GM18907 (cell line): Measurements from ENCODE around the gene CDH22.

ENCODE experiments used
- ATAC-seq: cut with Tn5 transposase; IDR thresholded peaks from one replicate; pipeline ENCODE4 v1.9.1; 2021; ENCODE audit warnings: mild to moderate bottlenecking, moderate library complexity; ENCODE audit not compliant: unreplicated experiment

The CDH22 gene

DNA sequence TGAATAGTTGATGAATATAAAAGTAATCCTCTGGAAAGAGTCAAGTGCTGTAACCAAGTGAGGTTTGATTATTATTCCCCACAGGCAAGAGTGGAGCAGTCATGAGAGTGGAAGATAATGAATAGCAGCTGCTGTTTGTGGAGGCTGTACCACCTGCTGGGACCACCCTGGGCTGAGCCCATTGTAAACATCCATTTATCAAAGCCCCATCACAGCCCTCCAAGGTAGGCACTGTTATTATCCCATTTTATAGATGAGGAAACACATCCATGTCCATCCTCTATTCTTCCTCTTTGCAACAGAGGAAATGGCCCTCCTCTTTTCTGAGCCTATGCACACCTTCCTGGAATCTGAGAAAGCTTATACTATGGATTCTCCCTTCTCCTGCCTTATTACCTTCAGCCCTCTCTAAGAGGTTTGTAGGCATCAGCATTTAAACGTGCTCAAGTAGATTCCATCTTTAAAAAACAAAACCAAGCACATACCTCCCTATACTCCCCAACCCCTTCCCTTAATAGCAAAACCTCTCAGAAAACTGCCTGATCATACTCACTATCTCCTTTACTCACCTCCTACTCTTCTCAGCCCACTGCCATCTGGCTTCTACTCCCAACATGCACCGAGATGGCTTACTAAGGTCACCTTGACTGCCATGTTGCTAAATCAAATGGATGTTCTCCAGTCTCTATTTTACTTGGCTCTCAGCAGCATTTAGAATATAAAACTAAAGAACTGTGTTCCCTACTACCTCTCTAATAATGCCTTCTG, 37.1 kb downstream of the CDH22 start:
- no peak for ATAC-seq

DNA sequence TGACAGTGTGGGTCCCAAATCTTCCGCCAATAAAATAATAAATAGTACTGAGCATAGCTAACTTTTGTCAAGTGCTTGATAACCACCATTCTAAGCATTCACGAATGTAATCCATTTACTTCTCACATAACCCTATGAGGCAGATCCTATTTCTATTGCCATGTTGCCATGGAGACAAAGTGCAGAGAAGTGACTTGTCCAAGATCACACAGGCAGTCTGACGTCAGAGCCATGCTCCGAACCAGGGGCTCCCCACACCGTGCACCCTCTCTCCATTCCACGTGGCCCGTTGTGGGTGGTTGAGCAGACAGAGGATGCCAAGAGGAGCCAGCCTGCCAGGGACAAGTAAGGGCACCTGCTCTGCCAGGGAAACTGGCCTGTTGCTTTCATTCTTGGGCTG, 38.9 kb downstream of the CDH22 start:
- no peak for ATAC-seq

DNA sequence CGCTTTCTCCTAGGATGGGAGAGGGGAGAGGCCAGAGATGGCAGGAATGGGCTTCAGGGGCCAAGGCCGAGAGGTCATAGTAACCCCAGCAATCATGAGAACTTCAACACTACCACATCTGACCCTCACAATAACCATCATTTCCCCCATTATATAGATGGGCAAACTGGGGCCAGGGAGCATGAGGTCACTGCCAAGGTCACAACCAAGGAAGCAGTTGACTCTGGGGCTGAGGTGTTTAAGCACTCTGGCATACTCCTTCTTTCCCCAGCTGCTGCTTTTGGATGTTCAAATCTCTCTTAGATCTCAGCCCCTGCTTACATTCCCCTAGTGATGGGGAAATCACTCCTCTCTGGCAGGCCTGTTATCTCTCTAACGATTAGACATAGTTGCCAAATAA, 39.6 kb downstream of the CDH22 start:
- no peak for ATAC-seq

DNA sequence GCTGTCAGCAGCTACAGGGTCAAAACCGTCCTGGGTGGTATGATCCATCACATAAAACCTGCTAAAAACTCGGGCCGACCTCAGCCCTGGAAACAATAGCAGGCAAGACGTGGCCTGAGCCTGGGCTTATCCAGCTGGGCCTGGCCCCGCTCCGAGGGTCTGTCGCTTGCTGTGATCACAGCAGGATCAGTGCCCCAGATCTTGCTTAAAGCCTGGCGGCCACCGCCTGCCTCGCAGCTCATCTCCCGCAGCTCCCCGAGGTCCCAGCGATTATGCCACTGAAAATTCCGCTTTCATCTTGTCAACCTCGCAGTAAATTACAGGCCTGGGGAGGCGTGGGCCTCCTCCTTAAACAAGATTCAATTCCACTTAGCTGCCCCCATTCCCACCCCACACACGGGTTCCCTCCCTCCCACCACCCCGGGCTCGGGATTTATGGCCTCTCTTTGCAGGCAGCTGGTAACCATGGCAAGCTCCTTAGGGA, 40.1 kb downstream of the CDH22 start:
- no peak for ATAC-seq

DNA sequence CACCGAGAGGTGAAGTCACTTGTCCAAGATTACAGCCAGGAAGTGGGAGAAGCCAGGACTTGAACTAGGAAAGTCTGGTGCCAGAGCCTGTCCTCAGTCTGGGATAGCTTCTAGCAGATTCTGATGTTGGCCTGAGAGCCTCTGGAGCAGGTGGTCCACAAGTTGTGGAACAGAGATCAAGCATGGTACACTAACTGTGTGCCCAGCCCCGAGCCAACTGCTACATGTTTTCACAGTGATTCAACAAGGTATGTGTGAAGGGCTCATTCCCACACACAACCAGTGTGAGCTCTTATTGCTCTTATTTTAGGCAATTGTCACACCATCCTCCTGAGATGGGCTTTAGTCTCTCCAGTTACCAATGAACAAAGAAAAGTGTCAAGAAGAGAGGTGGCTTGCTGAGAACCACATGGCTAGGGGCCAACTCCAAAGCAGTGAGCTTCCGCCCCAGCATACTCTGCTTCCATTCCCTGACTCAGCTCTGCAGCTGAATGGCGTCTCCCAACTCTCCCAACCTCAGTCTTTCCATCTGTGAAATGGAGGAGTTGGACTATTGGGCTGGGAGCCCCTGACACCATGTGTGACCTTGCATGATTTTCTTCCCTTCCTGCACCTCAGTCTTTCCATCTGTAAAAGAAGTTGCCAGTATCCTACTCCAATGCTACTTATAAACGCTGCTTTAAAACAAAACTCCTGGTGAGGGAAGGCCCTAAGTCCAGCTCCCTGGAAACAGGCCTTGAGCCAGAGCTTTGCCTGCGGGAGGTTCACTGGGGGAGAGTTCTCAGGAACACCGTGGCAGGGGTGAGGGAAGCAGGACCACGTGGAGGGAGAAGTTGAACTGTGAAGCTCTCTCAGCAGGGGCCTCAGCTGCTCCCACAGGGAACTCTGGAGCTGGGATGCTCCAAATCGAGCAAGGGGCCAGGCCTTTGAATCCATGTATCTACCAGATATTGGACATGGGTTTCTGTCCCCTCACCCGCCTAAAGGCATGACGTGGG, 40.9 kb downstream of the CDH22 start:
- ATAC-seq, result no peak

DNA sequence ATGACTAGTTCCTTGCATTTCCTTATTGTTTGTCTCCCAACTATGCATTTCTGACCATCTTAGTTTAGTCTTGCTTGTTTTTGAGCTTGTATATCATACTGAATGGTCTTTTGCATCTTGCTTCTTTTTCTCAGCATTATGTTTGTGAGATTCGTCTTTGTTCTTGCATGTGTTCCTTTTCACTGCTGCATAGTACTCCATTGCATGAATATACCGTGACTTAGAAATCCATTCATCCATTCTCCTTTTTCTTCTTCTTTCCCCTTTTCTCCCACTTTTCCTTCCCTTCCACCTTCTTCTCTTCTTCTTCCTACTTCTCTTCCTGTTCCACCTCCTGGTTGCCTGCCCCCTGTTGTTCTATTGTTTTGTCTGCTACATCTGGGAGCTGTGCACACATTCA, 42.8 kb downstream of the CDH22 start:
- ATAC-seq, result no peak

DNA sequence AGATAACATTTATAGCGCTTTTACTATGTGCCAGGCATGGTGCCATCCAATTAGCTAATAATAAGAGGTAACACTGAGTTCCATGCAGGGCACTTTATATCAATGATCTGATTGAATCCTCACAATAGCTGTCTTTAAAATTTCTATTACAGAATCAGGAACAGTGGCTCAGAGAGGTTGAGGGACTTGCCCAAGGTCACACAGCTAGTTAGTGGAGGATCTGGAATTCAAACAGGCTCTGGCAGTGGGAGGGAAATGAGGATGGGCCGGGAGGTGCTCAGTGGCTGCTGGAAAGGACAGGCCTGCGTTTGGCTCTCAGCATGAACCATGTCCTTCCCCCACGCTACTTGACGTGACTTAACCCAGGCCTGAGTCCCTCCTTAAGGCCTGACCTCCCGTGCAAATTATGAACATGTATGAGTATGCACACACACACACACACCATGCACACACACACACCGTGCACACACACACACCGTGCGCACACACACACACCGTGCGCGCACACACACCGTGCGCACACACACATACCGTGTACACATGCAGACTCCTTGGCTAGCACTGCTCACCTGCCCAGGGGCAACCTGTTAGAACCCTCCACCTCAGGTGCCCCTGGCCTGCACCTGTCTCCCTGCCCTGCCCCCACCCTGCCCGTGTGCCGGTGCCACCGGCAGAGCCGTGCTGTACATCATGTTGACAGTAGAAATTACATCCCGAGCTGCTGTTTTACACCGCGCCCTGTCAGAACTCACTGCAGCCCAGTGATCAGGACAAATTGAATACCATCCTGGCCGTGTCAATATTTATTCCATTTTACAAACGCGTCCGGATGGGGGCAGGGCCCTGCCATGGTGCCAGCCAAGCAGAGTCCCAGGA, 43.7 kb downstream of the CDH22 start:
- no peak for ATAC-seq

DNA sequence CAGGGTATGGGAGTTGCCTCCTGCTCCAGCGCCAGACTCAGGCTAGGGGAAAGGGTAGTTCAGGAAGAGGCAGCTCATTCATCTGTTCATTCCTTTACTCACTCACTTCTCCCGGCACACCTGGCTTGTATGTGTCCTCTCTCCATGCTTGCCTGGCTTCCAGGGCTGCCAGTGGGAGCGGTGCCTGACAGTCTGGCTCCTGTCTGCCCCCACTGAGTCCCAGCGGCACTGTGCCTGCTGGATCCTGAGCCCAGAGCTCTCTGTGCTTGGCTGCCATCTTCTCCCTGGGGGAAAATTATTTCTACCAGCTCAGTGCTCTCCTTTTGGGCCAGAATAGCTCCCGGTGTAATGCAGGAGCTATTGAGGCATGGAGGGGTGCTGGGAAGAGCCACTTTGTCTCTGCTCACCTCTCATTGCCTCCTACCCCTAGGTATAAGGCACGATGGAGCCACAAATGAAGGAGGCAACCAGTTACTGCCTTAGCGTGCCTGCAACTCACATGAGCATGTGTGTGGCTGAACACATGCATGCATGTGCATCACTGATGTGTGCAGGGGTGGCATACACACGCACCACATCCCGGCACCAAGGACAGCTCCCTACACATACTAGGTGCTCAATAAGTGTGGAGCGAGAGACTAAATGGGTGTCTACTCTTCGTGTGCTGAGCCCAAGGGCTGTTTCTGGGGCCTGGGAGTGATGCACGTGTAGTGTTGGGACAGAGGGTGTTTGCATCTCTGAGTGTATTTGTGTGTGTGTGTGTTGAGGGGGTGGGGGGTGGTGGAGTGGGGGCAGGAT, 46.6 kb downstream of the CDH22 start:
- ATAC-seq, result no peak

DNA sequence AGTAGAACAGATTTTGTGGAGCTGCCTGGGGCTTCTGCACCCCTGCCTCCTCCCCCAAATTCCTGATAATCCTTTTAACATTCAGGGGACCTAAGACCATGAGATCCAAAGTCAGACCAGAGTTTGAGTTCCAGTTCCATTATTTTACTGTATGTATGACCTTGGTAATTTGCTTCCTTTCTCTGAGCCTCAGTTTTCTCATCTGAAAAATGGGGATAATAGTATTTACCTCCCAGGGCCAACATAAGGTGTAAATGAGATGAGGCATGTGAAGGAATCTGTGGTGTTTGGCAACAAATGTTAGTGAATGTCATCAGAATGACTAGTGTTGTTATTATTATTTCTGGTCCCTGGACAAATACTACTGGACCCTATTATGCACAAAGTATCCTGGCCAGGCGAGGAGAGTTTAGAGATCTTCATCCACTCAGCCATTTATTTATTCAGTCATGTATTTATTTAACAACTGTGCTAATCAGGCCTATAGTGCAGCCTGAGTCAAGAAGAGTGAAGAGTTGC, 47.3 kb downstream of the CDH22 start:
- ATAC-seq, result no peak

DNA sequence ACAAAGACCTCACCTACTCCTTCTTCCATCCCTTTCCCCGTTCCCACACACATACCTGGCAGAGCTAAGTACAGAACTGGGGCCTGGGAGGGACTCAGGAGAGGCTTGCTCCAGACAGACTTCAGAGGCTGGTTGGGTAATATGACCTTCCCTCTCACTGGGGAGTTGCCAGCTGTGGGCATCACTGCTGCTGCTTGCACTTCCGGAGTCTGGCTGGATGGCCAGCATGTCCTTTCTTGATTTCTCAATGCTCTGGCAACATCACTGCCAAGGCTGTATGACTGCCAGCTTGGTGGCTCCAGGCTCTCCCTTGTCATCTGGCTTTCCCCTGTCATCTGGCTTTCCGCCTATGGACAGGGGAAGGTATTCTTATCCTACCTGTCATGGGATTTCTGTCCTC, 47.8 kb downstream of the CDH22 start:
- no peak for ATAC-seq

DNA sequence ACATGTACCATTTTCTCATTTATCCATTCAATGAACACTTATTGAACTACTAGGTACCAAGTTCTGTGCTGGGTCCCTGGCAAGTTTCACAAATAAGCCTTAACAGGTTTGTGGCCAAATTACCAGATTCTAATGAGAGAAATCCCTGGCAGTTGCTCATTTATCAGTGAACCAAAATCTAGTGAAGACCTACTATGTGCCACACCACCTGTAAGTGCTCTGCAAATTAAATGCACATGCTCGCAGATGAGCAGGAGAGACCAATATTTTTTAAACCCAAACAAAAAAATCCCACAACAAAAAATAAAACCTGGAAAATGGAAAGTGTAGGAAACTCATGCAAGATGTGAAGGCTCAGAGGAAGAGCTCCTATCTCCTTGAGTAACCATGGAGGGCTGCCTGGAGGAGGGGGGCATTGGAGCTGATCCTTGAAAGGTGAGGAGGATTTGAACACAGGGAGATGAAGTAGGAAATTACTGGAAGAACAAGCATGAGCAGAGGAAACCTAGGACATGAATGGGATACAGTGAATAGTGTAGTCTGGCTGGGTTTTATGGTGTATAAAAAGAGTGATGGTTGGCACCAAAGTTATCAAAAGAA, 48.9 kb downstream of the CDH22 start:
- no peak for ATAC-seq

DNA sequence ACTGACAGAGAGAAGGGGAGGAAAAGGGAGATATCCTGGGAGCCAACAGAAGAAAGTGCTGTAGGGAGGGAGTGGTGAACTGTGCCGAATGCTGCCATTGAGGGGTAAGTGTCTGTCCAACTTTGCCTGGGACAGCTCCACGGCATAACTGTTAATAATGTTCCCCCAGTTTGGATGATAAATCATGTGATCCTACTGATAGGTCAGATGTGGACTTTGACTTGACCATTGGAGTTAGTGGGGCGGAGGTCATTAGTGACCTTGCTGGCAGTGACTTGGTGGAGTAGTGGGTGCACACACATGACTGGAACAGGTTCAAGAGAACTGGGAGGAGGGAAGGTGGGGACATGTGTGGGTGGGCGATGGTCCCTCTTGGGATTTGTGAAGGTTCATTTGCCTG, 50.4 kb downstream of the CDH22 start:
- no peak for ATAC-seq

DNA sequence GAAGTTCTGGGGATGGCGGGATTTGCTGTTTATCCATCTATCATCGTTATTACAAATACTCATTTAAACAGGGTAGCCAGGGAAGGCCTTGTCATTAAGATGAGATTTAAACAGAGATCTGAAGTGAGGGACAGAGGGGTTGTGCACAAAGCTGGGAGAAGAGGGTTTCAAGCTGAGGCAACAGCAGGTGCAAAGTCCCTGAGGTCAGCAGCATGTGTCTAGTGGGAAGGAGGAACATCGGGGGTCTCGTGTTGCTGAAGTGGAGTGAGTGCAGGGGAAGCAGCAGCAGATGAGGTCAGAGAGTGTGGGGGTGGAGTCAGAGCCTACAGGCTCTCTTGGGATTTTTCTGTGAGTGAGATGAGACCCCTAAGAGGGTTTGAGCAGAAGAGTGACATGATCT, 52.0 kb downstream of the CDH22 start:
- no peak for ATAC-seq

DNA sequence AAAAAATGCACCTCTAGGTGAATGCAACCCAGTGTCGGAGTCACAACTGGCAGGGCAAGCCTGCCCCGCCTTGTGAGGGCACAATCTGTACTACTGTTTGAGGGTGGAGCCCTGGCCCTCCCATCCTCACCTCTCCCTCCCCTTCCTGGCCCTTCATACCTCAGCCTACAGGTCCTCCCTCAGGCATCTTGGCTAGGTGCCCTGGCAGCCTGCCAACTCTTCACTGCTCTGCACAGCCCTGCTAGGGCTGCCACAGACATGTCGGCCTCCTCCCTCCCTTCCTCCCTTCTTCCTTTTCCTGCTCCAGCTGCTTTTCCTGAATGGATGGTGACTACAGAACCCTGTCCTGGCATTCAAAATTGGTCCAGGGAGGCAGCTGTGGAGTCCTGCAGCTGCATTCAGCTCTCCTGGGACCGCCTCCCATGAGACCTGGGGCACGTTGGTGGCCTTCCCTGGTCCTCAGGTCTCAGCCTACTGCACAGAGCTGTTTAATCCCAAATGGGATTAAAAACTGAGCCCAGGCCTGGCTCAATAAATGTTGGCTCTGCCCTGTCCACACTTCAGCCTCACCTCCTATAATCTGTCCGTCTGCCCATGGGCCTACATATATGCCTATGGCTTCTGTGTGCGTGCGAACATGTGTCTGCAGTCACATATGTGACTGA, 52.7 kb downstream of the CDH22 start:
- ATAC-seq, result no peak

DNA sequence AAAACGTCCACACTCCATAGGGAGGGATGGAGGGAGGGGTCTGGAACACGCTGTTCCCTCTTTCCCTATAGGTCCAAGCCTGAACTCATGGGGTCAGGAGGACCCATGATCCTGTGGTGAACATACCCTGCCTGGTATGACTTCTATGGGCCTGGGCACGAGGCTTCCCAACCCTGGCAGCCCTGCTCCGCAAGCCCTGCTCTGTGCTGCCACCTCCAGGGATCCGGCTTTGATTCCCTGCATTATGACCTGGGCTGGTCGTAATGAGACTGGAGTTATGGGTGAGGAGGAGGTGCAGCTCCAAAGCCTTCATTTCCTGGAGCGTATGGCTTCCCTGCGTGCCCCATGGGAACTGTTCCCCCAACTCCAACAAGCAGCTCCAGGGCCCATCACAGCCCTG, 54.9 kb downstream of the CDH22 start:
- no peak for ATAC-seq

DNA sequence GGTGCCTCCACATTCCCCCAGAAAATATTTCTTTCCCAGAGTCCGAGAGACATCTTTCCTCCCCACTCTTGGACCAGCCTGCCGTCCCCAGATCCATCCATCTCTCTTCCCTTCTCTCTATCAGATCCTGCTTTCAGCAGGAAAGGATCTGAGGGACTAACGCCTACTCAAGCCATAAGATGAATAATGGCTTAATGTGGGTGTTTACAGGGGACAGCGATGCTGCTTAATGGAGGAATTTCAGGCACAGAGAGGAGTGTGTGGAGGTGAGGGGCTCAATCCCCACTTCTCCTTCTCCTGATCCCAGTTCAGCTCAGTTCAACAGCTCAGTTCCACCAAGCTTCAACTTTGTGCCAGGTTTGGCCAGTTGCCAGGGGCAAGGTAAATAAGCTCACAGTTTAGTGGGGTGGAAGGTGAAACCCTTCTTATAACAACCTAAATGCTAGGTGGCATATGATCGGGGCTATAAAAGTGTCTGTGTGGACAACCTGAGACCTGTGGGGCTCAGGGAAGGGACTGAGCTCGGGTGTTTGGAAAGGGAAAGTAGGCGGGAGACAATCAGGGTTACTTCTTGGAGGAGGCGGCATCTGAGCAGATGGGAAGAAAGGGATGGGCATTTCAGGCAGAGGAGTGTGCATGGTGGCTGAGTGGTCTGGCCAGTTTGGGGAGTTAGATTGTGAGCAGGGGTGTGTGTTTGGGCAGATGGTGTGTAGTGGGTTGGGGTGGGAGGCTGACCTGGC, 55.8 kb downstream of the CDH22 start:
- no peak for ATAC-seq

DNA sequence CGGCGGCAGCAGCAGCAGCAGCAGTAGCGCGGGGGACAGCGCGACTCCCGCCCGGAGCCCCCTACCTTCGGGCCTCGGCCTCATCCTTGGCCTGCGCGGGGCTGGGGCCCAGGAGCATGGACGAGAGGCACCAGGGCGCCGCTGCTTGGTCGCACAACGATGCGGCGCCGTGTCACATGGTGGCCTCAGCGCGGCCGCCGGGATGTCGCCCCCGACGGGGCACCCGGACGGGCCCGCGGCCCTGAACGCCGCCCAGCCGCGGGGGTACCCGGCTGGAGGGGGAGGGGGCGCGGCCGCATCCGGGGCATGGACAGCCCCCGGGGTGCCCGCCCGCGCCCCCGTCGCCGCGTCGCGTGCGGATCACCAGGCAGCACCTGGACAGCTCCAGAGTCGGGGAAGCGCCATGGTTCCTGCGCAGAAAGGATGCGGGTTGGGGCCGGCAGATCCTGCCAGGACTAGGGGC, 57.1 kb downstream of the CDH22 start:
- no peak for ATAC-seq

DNA sequence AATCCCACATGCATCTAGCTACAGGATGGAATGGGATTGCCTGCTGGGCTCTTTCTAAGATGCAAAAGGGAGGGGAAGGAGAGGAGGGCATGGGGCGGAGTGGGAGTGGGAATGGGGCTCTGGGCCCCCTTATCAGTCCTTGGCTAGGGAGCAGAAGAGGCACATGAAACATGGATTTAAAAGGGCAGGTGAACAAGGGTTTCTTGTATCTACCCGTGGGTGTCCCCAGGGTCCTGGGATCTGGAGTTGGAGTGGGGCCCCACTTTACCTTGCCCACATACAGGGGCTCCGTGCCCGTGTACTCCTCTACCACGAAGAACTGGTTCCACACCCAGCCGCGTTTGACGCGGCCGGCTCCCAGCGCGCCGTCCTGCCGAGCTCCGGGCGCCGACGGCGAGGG, 57.5 kb downstream of the CDH22 start:
- no peak for ATAC-seq
